Choroid plexus epithelial cell (primary cell): ENCODE data around the gene LHX4.

Experiments
- DNase-seq: peaks from one replicate; pipeline ENCODE4 v3.0.0-alpha.2; 2010; ENCODE audit warnings: low read depth
- H3K4me3 ChIP-seq: 2 replicates; pipeline ENCODE4 v1.5.1; 2011; ENCODE audit warnings: low read depth, mild to moderate bottlenecking, control low read depth, low read length, moderate library complexity
- TF ChIP-seq, protein P1 (sequence below): conservative IDR thresholded peaks from 2 replicates; pipeline ENCODE4 v1.5.1; 2011; ENCODE audit warnings: low read depth, mild to moderate bottlenecking, control low read depth, inconsistent platforms, low read length, moderate library complexity

The LHX4 gene

DNA sequence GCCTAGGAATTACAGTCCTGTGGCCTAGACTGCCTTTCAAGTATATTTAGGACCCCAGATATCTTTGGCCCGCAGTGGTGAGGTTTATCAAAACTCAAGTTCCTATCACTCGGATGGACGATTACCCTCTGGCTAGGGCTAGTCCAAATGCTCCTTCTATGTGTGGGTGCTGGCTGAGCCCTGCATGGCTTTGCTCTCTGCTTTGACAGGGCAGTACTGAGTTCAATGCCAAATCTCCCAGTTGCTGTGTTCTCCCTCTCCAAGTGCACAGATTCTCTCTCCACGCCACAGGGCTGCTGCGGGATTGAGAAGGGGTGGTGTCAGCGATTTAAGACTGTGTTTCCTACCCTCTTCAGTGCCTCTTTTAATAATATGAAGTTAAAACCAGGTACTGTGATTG is 97.0 kb downstream of the LHX4 start:
- DNase-seq, result no peak
- TF ChIP-seq, protein P1, sequence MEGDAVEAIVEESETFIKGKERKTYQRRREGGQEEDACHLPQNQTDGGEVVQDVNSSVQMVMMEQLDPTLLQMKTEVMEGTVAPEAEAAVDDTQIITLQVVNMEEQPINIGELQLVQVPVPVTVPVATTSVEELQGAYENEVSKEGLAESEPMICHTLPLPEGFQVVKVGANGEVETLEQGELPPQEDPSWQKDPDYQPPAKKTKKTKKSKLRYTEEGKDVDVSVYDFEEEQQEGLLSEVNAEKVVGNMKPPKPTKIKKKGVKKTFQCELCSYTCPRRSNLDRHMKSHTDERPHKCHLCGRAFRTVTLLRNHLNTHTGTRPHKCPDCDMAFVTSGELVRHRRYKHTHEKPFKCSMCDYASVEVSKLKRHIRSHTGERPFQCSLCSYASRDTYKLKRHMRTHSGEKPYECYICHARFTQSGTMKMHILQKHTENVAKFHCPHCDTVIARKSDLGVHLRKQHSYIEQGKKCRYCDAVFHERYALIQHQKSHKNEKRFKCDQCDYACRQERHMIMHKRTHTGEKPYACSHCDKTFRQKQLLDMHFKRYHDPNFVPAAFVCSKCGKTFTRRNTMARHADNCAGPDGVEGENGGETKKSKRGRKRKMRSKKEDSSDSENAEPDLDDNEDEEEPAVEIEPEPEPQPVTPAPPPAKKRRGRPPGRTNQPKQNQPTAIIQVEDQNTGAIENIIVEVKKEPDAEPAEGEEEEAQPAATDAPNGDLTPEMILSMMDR, result no peak
- no peak overlapping the region for H3K4me3 ChIP-seq
